ENCODE data around the gene PROC. TPM values are rescaled to one million over a fixed set of nuclear protein-coding genes. Genes with fewer than 3 reads are reported as not detected.
A peak's percentile ranks its signal among the peaks of the same experiment; 100 is the strongest.
"Not testable (repeated sequence)": the region's sequence is repeated elsewhere in the genome, so short reads cannot be mapped to it uniquely, and the experiment has no call there.

The PROC gene
- total RNA-seq, 2 donors from 2014 or later = not detected

- Mint-ChIP-seq H3K27ac (no peak overlapping the region), H3K36me3 (ENCODE audit: low read depth) (no peaks in the 10 kb centered on the region), H3K27me3 (no peaks in the 10 kb centered on the region), H3K4me1 (no peaks in the 10 kb centered on the region), H3K4me3 (no peak overlapping the region)
- ATAC-seq (no peak), DNase-seq (no peak)
- H3K9me3 ChIP-seq (ENCODE audit: control insufficient read depth, low read length, poor library complexity, severe bottlenecking) = no peaks in the 10 kb centered on the region
Measured at GRCh38 chr2:127431408-127432023, 13.3 kb downstream of the PROC start.

- no peak for DNase-seq
- ATAC-seq = no peak
- Mint-ChIP-seq H3K4me1 (no peaks in the 10 kb centered on the region), H3K36me3 (ENCODE audit: low read depth) (no peaks in the 10 kb centered on the region), H3K27me3 (no peaks in the 10 kb centered on the region), H3K4me3 (no peak overlapping the region), H3K27ac (no peak overlapping the region)
- H3K9me3 ChIP-seq (ENCODE audit: control insufficient read depth, low read length, poor library complexity, severe bottlenecking) = no peaks in the 10 kb centered on the region
Measured at GRCh38 chr2:127434515-127434914, 16.3 kb downstream of the PROC start.

GRCh38 chr2:127437056-127437455 is 18.8 kb downstream of the PROC start:
- Mint-ChIP-seq H3K4me1 (no peaks in the 10 kb centered on the region), H3K4me3 (no peak overlapping the region), H3K36me3 (ENCODE audit: low read depth) (peaks cover under 1% of the 10 kb centered on the region), H3K27me3 (no peaks in the 10 kb centered on the region), H3K27ac (no peak overlapping the region)
- no peaks in the 10 kb centered on the region for H3K9me3 ChIP-seq (ENCODE audit: control insufficient read depth, low read length, poor library complexity, severe bottlenecking)
- DNase-seq = no peak
- ATAC-seq = no peak

GRCh38 chr2:127437781-127438726 is 19.8 kb downstream of the PROC start:
- H3K36me3 Mint-ChIP-seq (ENCODE audit: low read depth) = peaks cover 2% of the 10 kb centered on the region
- H3K4me3 Mint-ChIP-seq = no peak overlapping the region
- no peaks in the 10 kb centered on the region for H3K27me3 Mint-ChIP-seq
- no peaks in the 10 kb centered on the region for H3K9me3 ChIP-seq (ENCODE audit: control insufficient read depth, low read length, poor library complexity, severe bottlenecking)
- ATAC-seq (no peak), DNase-seq (no peak)
- no peaks in the 10 kb centered on the region for H3K4me1 Mint-ChIP-seq
- no peak overlapping the region for H3K27ac Mint-ChIP-seq

- H3K27ac Mint-ChIP-seq = no peak overlapping the region
- H3K4me1 Mint-ChIP-seq = no peaks in the 10 kb centered on the region
- H3K36me3 Mint-ChIP-seq (ENCODE audit: low read depth) = peaks cover 2% of the 10 kb centered on the region
- no peaks in the 10 kb centered on the region for H3K27me3 Mint-ChIP-seq
- DNase-seq (no peak), ATAC-seq (no peak)
- no peak overlapping the region for H3K4me3 Mint-ChIP-seq
- H3K9me3 ChIP-seq (ENCODE audit: control insufficient read depth, low read length, poor library complexity, severe bottlenecking) = no peaks in the 10 kb centered on the region
Measured at GRCh38 chr2:127439343-127439742, 21.1 kb downstream of the PROC start.

- ATAC-seq = no peak
- H3K9me3 ChIP-seq (ENCODE audit: control insufficient read depth, low read length, poor library complexity, severe bottlenecking) = no peaks in the 10 kb centered on the region
- Mint-ChIP-seq H3K36me3 (ENCODE audit: low read depth) (peaks cover 6% of the 10 kb centered on the region), H3K27me3 (no peaks in the 10 kb centered on the region), H3K4me1 (no peaks in the 10 kb centered on the region), H3K4me3 (no peak overlapping the region), H3K27ac (no peak overlapping the region)
- DNase-seq = no peak
Measured at GRCh38 chr2:127448526-127448925, 30.3 kb downstream of the PROC start.

GRCh38 chr2:127449414-127449813 is 31.2 kb downstream of the PROC start:
- H3K4me3 Mint-ChIP-seq = no peak overlapping the region
- H3K27me3 Mint-ChIP-seq = no peaks in the 10 kb centered on the region
- no peaks in the 10 kb centered on the region for H3K4me1 Mint-ChIP-seq
- ATAC-seq = no peak
- H3K27ac Mint-ChIP-seq = no peak overlapping the region
- H3K36me3 Mint-ChIP-seq (ENCODE audit: low read depth) = peaks cover 6% of the 10 kb centered on the region
- H3K9me3 ChIP-seq (ENCODE audit: control insufficient read depth, low read length, poor library complexity, severe bottlenecking) = no peaks in the 10 kb centered on the region
- DNase-seq = no peak

- DNase-seq (no peak), ATAC-seq (no peak)
- Mint-ChIP-seq H3K4me3 (no peak overlapping the region), H3K27ac (no peak overlapping the region), H3K36me3 (ENCODE audit: low read depth) (peaks cover 6% of the 10 kb centered on the region), H3K4me1 (no peaks in the 10 kb centered on the region), H3K27me3 (no peaks in the 10 kb centered on the region)
- no peaks in the 10 kb centered on the region for H3K9me3 ChIP-seq (ENCODE audit: control insufficient read depth, low read length, poor library complexity, severe bottlenecking)
Measured at GRCh38 chr2:127449898-127450297, 31.7 kb downstream of the PROC start.

GRCh38 chr2:127451981-127452380 is 33.8 kb downstream of the PROC start:
- H3K36me3 Mint-ChIP-seq (ENCODE audit: low read depth) = peaks cover 5% of the 10 kb centered on the region
- ATAC-seq (no peak), DNase-seq (no peak)
- H3K27me3 Mint-ChIP-seq = no peaks in the 10 kb centered on the region
- no peaks in the 10 kb centered on the region for H3K9me3 ChIP-seq (ENCODE audit: control insufficient read depth, low read length, poor library complexity, severe bottlenecking)
- no peak overlapping the region for H3K4me3 Mint-ChIP-seq
- H3K4me1 Mint-ChIP-seq = peaks cover 12% of the 10 kb centered on the region
- H3K27ac Mint-ChIP-seq = no peak overlapping the region

- not testable (repeated sequence) for H3K27ac Mint-ChIP-seq; H3K36me3 Mint-ChIP-seq (ENCODE audit: low read depth)
Measured at GRCh38 chr2:127452423-127452822, 34.2 kb downstream of the PROC start.

GRCh38 chr2:127453013-127453391 is 34.8 kb downstream of the PROC start:
- no peak overlapping the region for H3K27ac Mint-ChIP-seq
- H3K36me3 Mint-ChIP-seq (ENCODE audit: low read depth) = peaks cover 4% of the 10 kb centered on the region
- no peak for DNase-seq
- no peak overlapping the region for H3K4me3 Mint-ChIP-seq
- H3K9me3 ChIP-seq (ENCODE audit: control insufficient read depth, low read length, poor library complexity, severe bottlenecking) = no peaks in the 10 kb centered on the region
- no peak for ATAC-seq
- H3K27me3 Mint-ChIP-seq = no peaks in the 10 kb centered on the region
- peaks cover 13% of the 10 kb centered on the region for H3K4me1 Mint-ChIP-seq

More at GRCh38 chr2:127452423-127452822, 34.2 kb downstream of the PROC start:
- H3K4me1 Mint-ChIP-seq = peaks cover 13% of the 10 kb centered on the region
- not testable (repeated sequence) for H3K9me3 ChIP-seq (ENCODE audit: control insufficient read depth, low read length, poor library complexity, severe bottlenecking); ATAC-seq; DNase-seq; H3K27me3 Mint-ChIP-seq
- peak overlapping the region; percentile 47 for H3K4me3 Mint-ChIP-seq

- Mint-ChIP-seq H3K27me3 (no peaks in the 10 kb centered on the region), H3K27ac (no peak overlapping the region), H3K4me1 (peaks cover 13% of the 10 kb centered on the region), H3K4me3 (no peak overlapping the region), H3K36me3 (ENCODE audit: low read depth) (peaks cover 4% of the 10 kb centered on the region)
- ATAC-seq (no peak), DNase-seq (no peak)
- H3K9me3 ChIP-seq (ENCODE audit: control insufficient read depth, low read length, poor library complexity, severe bottlenecking) = no peaks in the 10 kb centered on the region
Measured at GRCh38 chr2:127453392-127454171, 35.4 kb downstream of the PROC start.

Data from T-helper 17 cell (primary cell).